GM04504 (cell line): ENCODE data around the gene RBMS1.
A peak's percentile ranks its signal among the peaks of the same experiment; 100 is the strongest.

Experiments
- DNase-seq: peaks from one replicate; pipeline ENCODE4 v3.0.0-alpha.2; 2012; ENCODE audit warnings: low read depth

The RBMS1 gene

GRCh38 chr2:160252278-160252887 is 241.2 kb downstream of the RBMS1 start:
- DNase-seq, result no peak

DNA sequence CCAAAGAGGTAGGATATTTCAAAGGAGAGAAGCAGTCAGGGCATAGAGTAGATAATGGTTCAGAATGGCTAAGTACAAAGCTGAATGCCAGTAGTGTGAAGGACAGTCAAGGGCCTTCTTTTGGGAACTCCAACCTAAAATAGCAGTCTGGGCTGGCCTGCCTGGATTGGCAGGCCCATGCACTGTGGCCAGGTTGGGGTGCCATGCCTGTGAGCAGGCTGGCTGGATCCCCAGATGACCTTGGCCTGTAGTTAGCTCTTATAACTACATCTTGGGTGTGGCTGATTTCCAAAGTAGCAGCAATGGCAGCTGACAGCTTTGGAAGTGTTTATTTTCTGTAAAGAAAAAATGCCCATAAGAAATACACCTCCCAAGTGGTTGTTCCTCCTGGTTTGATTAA is 242.0 kb downstream of the RBMS1 start:
- no peak for DNase-seq

- no peak for DNase-seq
These were observed 243.7 kb downstream of the RBMS1 start for GRCh38 chr2:160249876-160250275.

DNA sequence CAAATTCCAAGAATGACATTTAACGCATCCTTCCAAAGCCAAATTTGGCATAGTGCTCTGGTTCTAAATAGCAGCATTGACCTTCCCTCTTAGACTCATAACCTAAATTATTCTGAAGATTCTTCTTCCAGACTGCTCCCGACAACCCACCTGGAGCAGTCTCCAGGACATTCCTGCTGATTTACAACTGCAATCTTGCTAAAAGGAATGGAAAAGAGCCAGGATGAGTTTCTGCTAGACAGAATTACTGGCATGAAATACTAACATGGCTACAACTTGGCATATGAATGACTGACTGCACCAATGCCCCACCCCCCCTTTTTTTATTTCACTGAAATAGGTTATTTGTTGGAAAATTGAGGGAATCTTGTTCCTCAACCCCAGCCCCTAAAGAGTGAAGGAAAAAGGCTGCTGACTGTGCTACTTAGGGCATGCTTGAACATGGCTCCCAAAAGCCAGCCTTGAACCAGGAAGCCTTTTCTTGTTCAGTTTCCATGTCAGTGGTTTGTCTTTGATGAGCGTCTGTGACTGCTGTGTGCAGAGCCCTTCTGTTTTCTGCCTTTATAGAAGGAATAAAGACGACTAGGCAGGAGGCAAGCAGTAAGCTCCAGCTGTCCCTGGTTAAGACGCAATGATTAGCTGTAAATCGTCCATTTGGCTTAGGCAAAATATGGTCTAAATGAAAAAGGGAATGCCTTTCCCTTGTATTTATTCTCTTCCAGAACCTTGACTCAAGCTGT is 246.1 kb downstream of the RBMS1 start:
- no peak for DNase-seq

GRCh38 chr2:160246356-160246755 is 247.3 kb downstream of the RBMS1 start:
- no peak for DNase-seq

DNA sequence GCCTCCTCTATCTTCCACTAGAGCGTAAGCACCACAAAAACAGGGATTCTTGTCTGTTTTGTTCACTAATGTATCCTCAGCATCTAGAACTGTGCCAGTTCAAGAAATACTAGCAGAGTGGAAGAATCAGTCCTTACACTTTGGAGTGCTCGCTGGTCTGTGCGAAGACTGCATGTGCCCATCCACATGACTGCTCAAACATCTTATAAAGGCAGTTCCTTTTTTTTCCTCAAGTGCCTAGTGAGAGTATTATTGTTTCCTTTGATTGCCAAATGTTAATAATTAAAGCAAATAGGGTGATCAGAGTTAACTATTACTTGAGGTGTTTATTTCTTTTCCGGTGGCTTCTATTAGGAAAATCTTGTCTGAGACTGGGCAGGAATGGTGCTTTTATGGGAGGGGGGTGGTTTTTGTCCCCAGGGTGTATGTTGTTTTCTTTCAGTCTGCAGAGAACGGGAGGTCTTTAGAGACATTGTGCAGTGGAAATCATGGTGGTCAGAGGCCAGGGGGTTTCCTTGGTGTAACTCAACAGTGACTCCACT is 247.9 kb downstream of the RBMS1 start:
- no peak for DNase-seq

- DNase-seq, result no peak
These were observed 250.6 kb downstream of the RBMS1 start for GRCh38 chr2:160242893-160243564.

GRCh38 chr2:160241251-160242137 is 252.1 kb downstream of the RBMS1 start:
- peak; percentile 33 for DNase-seq

- no peak for DNase-seq
These were observed 254.2 kb downstream of the RBMS1 start for GRCh38 chr2:160239436-160239835.

DNA sequence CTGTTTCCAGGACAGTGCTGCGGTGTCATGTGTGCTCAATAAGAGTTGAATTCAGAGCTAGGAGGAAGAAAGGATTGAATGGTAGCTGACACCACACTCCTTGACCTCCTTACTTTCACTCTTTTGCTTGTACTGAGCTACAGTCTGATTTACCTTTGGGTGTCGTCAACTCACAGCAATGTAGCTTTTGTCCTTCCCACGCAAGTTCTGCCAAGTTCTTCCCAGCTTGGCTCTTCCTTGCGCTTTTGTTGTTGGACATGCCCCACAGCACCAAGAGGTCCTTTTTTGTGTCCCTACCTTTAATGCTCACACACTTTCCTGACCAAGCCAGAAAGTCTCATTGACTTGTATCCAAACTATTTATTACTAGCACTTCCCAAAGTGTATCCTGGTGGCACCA is 255.2 kb downstream of the RBMS1 start:
- DNase-seq, result no peak

- no peak for DNase-seq
These were observed 260.6 kb downstream of the RBMS1 start for GRCh38 chr2:160232905-160233475.

DNA sequence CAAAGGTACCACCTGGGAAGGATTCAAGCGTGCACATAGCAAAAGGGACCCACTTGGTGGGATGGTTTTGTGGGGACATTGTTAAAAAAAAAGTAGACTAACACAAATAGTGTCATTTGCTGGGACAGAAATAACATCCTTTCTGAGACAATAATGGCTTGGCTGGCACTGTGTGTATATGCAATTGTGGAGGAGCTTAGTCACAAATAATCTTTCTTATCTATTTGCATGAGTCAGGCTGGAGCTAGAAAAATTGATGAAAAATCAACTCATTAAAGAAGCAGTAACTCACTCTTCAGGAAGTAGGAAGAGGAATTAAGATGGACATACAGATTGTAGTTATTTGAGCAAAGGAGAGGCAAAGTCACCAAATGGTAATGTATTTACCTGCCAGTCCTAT is 264.0 kb downstream of the RBMS1 start:
- no peak for DNase-seq

DNA sequence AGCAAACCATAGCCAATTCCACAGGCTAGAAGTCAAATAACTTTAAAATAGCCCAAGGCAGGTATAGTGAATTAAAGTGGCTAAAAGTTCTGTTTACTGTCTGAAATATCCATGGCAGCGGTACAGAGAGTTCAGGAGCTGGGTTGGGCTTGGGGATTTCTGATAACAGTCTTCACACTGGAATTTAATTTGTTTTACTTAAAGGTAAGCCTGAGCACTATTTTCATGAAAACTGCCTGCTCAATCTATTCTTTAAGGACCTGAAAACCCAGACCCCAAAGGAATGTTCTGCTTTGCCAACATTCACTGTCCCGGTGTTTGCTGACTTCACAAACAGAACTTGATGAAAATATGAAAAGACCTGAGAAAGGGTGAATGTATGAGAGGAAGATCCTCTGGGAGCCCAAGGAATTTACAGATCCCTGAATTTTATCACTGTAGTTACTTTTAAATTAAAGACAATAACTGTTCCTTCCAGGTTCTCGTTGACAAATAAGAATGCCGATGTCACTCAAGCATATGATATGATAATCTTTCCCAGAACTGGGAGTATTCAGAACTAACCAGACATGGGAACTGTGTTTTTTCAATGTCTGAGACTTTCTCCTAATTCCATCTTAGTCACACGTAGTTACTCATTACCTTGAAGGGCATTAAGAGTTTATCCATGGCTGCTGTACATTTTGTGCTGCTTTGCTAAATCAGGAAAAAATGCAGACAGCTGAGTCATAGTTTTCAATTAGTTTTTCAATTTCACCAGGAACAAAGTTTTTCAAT is 265.3 kb downstream of the RBMS1 start:
- DNase-seq, result peak; percentile 38

DNA sequence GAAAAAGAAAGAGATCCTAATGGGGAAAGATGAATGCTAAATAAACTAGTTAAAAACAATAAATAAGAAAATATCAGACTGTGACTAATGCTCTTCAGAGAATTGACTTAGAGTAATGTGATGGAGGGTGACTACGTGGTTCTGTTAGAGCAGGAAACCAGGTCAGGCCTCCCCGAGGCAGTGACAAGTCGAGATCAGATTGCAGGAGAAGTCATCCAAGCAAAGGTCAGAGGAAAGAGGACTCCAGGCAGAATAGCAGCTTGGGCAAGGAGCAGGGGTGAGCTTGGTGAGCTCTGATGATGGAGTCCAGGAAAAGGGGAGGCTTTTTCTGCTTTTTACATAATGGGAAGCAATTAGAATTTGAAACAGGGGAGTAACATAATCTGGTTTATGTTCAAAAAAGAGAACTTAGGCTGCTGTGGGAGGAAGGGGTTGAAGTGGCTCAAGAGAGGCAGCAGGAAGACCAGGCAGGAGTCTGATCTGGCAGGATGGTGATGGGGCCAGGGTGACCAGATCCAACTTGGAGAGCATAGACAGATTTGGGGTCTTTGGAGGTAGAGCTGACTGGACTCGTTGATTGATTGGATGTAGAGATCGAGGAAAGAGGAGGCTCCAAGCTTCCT is 266.2 kb downstream of the RBMS1 start:
- no peak for DNase-seq

DNA sequence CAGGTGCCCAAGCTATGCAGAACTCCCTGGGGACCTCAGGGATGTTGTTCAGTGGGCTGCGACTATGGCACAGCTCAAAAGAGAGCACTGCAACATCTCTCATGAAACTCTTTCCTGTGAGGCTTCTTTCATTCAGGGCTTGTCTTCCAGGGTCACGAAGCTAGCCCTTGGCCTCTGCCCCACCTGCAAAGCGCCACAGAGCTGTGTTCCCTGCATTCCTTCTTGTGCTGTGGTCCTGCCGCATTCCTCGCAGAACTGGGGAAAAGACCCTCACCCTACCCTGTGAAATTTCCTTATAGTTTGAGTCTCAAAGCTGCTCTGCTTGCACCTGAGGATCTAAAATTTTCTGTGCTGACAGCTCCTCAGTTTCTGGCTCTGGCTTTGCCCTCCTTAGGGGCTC is 267.2 kb downstream of the RBMS1 start:
- DNase-seq, result no peak

DNA sequence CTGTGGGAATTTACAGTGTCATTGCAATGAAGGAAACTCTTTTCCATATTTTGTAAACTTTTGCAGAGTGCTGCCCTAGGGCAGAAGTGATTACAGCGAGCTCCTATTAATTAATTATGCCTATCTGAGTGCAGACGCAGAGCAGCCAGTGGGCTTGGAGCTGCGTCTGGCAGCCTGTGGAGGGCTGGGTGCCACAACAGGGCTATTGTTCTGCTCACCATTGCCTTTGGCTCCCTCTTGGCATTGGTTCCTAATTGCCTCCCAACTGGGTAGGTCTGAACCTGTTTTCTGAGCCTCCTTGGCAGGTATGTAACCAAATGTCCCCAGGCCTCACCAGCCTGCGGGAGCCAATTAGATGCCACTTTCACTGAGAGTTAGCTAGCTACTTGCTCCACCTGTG is 267.9 kb downstream of the RBMS1 start:
- no peak for DNase-seq

DNA sequence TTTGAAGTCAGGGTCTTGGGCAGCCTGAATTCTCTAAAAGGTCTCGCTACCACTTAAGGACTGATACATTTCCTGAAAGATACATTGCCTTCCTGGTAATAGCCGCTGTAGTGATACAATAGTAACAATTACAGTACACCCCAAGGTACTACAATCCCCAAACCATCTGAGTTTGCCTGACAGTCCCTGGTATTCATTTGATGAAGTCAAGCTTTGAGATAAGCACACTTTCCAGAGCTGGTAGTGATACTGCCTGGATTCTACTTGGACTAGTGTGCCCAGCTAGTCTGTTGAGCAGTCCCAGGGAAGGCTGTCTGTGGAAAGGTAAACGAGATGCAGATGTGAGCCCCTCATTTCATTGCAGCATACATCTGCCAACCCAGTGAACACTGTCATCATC is 269.1 kb downstream of the RBMS1 start:
- no peak for DNase-seq

GRCh38 chr2:160224060-160224459 is 269.5 kb downstream of the RBMS1 start:
- DNase-seq, result peak; percentile 88

- DNase-seq, result no peak
These were observed 270.0 kb downstream of the RBMS1 start for GRCh38 chr2:160223560-160223959.

- no peak for DNase-seq
These were observed 270.9 kb downstream of the RBMS1 start for GRCh38 chr2:160222546-160223283.
